Measurements from ENCODE around the gene LTB.

DNA sequence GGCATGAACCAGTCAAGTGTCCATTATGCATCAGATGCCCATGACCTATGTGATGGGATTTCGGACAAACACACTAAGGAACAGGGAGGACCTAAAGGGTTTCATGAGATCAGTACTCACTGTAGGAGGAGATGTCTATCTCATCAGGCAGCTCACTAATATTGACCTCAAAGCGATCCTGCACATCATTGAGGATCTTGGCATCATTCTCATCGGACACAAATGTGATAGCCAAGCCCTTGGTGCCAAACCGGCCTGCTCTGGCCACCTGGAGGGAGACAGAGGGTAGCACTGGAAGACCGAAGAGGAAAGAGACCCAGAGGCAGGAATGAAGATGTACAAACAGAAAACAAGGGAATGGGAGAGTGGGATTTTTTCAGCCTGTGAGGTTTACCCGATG, 51.6 kb downstream of the LTB start:
- TF ChIP-seq ZBTB21 (tag by site-specific recombination; IDR thresholded peaks at IDR 0.05) = no peak
- TF ChIP-seq MZF1 (tag by site-specific recombination; IDR thresholded peaks at IDR 0.05; ENCODE audit: borderline replicate concordance) = no peak
- TF ChIP-seq, protein P1, sequence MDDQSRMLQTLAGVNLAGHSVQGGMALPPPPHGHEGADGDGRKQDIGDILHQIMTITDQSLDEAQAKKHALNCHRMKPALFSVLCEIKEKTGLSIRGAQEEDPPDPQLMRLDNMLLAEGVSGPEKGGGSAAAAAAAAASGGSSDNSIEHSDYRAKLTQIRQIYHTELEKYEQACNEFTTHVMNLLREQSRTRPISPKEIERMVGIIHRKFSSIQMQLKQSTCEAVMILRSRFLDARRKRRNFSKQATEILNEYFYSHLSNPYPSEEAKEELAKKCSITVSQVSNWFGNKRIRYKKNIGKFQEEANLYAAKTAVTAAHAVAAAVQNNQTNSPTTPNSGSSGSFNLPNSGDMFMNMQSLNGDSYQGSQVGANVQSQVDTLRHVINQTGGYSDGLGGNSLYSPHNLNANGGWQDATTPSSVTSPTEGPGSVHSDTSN (CRISPR knock-in tag; IDR thresholded peaks at IDR 0.05) = no peak
- no peak for TF ChIP-seq ZNF121 (tag by site-specific recombination; IDR thresholded peaks at IDR 0.05)
- TF ChIP-seq, protein P2, sequence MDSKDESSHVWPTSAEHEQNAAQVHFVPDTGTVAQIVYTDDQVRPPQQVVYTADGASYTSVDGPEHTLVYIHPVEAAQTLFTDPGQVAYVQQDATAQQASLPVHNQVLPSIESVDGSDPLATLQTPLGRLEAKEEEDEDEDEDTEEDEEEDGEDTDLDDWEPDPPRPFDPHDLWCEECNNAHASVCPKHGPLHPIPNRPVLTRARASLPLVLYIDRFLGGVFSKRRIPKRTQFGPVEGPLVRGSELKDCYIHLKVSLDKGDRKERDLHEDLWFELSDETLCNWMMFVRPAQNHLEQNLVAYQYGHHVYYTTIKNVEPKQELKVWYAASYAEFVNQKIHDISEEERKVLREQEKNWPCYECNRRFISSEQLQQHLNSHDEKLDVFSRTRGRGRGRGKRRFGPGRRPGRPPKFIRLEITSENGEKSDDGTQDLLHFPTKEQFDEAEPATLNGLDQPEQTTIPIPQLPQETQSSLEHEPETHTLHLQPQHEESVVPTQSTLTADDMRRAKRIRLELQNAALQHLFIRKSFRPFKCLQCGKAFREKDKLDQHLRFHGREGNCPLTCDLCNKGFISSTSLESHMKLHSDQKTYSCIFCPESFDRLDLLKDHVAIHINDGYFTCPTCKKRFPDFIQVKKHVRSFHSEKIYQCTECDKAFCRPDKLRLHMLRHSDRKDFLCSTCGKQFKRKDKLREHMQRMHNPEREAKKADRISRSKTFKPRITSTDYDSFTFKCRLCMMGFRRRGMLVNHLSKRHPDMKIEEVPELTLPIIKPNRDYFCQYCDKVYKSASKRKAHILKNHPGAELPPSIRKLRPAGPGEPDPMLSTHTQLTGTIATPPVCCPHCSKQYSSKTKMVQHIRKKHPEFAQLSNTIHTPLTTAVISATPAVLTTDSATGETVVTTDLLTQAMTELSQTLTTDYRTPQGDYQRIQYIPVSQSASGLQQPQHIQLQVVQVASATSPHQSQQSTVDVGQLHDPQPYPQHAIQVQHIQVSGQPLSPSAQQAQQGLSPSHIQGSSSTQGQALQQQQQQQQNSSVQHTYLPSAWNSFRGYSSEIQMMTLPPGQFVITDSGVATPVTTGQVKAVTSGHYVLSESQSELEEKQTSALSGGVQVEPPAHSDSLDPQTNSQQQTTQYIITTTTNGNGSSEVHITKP (tag by site-specific recombination; IDR thresholded peaks at IDR 0.05) = no peak
- TF ChIP-seq SCRT2 (tag by site-specific recombination; IDR thresholded peaks at IDR 0.05) = no peak
- no peak for TF ChIP-seq ZNF629 (tag by site-specific recombination; IDR thresholded peaks at IDR 0.05)
- no peak for TF ChIP-seq ZEB2 (tag by site-specific recombination; IDR thresholded peaks at IDR 0.05)

All from HEK293 (cell line).